ENCODE data around the gene IPO9.

The IPO9 gene

GRCh38 chr1:201902198-201902597 lies 73.2 kb downstream of the IPO9 start:
- no peak for DNase-seq (ENCODE audit: low read depth in 2 of 2, low spot score in 1 of 2)

GRCh38 chr1:201903135-201903534 lies 74.2 kb downstream of the IPO9 start:
- no peak for DNase-seq (ENCODE audit: low read depth in 2 of 2, low spot score in 1 of 2)

DNA sequence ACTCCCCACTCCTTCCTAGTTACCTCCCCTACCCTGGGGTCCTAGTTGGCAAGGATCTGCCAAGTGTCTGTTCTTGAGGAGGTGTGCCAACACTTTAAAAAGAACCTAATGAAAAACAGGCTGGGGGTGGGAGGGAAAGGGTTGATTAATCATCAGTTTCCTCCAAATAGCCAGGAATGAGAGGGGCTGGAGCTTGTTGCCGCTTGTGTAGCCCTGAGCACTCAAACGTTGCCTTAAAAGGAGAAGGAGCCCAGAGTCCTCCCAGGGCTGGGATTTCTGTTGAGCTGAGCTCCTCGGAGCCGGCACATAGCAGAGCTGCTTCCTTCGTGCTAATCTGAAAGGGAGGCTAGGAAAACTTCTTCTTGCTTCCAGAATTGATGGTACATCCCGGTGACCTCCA lies 75.6 kb downstream of the IPO9 start:
- no peak for DNase-seq (ENCODE audit: low read depth in 2 of 2, low spot score in 1 of 2)

GRCh38 chr1:201905234-201905890 lies 76.4 kb downstream of the IPO9 start:
- DNase-seq (ENCODE audit: low read depth in 2 of 2, low spot score in 1 of 2): no peak

DNA sequence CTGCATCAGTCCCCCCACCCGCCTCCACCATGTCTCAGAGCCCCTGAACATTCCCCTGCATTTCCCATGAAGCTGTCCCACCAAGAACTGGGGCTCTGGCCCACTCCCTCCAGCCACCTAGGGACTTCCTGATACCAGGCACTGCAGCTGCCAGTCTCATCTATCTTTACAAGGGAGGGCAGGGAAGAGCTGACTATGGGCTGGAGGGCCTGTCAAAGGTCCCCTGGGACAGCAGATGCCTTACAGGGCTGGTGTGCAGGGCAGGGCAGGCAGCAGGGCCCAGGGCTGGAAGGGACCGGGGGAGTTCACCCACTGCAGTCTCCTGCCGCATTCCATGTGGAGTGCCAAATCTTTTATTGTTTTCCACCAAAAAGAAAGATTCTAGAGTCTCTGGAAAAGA lies 77.4 kb downstream of the IPO9 start:
- no peak for DNase-seq (ENCODE audit: low read depth in 2 of 2, low spot score in 1 of 2)

DNA sequence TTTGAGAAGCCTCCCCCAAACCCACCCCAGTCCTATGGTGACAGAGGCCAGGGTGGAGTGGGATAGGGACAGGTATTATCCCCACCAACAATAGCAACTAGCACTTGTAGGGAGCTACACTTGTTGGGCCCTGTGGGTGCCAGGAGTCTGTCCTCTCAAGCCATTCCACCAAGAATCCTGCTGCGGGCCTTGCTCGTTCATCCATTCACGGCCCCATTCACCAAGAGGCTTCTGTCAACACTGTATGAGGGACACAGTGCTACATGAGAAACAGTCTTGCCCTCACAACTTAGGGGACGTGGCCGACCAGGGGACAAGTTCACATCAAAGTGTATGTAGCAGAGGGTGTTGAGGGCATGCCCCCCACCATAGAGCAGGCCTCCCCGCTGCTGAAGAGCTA lies 78.7 kb downstream of the IPO9 start:
- DNase-seq (ENCODE audit: low read depth in 2 of 2, low spot score in 1 of 2): no peak

DNA sequence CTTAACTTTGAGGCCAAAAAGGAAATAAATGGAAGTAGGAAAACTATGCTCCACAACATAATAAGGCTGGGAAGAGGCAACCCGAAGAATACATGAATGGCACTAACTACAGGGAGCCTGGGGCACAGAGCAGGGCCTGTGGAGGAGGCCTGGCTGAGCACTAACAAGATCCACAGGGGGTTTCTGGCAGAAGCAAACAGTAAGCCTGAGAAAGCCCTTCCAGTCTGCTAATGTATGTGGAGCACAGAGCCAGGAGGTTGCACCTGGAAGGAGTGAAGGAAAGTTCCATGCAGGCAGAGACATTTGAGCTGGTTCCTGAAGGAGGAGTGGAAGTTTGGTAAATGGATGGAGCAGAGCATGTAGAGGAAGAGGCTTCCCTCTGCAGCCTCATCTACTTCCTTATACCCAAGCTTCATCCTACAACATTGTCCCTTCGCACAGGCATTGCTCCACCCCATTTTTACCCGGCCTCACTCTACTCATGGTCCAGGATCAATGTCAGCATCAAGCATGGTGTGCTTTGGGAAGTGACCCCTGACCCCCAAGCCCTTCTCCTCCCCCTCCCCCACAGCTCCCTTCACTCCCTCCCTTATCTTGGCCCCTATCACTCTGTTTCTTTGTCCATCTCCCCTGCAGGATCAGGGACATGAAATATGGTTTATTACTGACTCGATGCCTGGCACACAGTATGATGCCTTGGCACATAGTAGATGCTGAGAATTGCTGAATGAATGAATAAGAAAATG lies 83.0 kb downstream of the IPO9 start:
- no peak for DNase-seq (ENCODE audit: low read depth in 2 of 2, low spot score in 1 of 2)

GRCh38 chr1:201912832-201913231 lies 83.9 kb downstream of the IPO9 start:
- DNase-seq (ENCODE audit: low read depth in 2 of 2, low spot score in 1 of 2): no peak

GRCh38 chr1:201914456-201915235 lies 85.7 kb downstream of the IPO9 start:
- no peak for DNase-seq (ENCODE audit: low read depth in 2 of 2, low spot score in 1 of 2)

- no peak for DNase-seq (ENCODE audit: low read depth in 2 of 2, low spot score in 1 of 2)
These were observed 87.8 kb downstream of the IPO9 start for GRCh38 chr1:201916649-201917249.

- no peak for DNase-seq (ENCODE audit: low read depth in 2 of 2, low spot score in 1 of 2)
These were observed 88.5 kb downstream of the IPO9 start for GRCh38 chr1:201917362-201918033.

DNA sequence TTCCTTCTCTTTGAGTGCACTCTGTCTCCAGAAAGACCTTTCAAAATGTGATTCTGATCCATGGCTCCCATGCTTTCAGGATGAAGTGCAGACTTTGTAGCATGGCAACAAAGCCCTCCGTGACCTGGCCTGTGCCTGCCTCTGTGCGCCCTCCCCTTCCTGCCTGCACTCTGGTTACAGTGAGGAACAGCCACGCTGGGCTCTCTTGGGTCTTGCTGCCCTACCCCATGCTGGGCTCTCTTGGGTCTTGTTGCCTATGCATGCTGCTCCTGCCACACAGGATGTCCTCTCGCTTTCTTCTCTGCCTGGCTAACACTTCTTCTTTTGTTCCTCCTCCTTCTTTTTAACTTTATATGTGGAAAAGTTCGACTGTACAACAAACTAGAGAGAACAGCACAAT lies 89.4 kb downstream of the IPO9 start:
- no peak for DNase-seq (ENCODE audit: low read depth in 2 of 2, low spot score in 1 of 2)

GRCh38 chr1:201921952-201922558 lies 93.1 kb downstream of the IPO9 start:
- no peak for DNase-seq (ENCODE audit: low read depth in 2 of 2, low spot score in 1 of 2)

GRCh38 chr1:201925301-201925567 lies 96.3 kb downstream of the IPO9 start:
- no peak for DNase-seq (ENCODE audit: low read depth in 2 of 2, low spot score in 1 of 2)

GRCh38 chr1:201925981-201926645 lies 97.2 kb downstream of the IPO9 start:
- no peak for DNase-seq (ENCODE audit: low read depth in 2 of 2, low spot score in 1 of 2)

DNA sequence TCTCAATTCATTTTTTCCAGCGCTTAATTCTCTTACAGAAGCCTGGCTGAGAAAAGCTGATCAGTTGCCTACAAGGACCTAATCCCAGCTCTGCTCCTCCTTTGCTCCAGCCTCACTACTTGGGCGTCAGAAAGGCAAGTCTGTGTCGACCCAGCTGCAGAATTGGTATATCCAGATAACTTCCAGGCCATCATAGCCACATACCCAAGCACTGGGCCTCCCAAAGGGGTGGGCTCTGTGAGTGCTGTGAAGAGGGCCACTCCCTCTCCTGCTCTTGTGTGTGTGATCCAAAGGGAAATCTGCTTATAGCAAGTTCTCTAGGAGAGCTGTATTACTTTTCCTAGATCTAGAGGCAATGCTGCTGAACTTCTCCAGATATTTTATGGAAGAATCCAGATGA lies 99.3 kb downstream of the IPO9 start:
- DNase-seq (ENCODE audit: low read depth in 2 of 2, low spot score in 1 of 2): no peak

GRCh38 chr1:201930137-201930536 lies 101.2 kb downstream of the IPO9 start:
- DNase-seq (ENCODE audit: low read depth in 2 of 2, low spot score in 1 of 2): no peak

- DNase-seq (ENCODE audit: low read depth in 2 of 2, low spot score in 1 of 2): no peak
These were observed 101.8 kb downstream of the IPO9 start for GRCh38 chr1:201930803-201931202.

All from stimulated activated CD8-positive, alpha-beta memory T cell treated with anti-CD3 and anti-CD28 coated beads, Interleukin-4, amount 100 ng/mL, for 4 hours (primary cell).